ENCODE data around the gene RNASET2. TPM values are rescaled to one million over a fixed set of nuclear protein-coding genes. Genes with fewer than 3 reads are reported as not detected.
"Not testable (repeated sequence)": the region's sequence is repeated elsewhere in the genome, so short reads cannot be mapped to it uniquely, and the experiment has no call there.

RNASET2 gene
- total RNA-seq, 2 experiments from 2014 or later, result 69.2 to 70.2 TPM

DNA sequence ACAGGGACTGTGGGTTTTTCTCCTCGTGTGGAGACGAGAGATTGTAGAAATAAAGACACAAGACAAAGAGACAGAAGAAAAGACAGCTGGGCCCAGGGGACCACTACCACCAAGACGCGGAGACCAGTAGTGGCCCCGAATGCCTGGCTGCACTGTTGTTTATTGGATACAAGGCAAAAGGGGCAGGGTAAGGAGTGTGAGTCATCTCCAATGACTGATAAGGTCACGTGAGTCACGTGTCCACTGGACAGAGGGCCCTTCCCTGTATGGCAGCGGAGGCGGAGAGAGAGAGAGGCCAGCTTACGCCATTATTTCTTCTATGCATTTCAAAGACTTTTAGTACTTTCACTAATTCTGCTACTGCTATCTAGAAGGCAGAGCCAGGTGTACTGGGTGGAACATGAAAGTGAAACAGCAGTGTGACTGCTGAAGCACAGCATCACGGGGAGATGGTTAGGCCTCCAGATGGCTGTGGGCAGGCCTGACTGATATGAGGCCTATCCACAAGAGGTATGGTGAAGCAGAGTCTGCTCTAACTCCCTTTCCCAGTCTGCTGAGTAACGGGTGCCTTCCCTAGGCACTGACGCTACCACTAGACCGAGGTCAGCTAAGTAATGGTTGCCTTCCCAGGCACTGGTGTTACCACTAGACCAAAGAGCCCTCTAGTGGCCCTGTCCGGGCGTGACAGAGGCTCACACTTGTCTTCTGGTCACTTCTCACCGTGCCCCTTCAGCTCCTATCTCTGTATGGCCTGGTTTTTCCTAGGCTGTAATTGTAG is 5.3 kb downstream of the RNASET2 start:
- H3K36me3 Mint-ChIP-seq (ENCODE audit: low read depth), result peaks cover 54% of the 10 kb centered on the region
- H3K9me3 Mint-ChIP-seq, H3K27me3 Mint-ChIP-seq: not testable (repeated sequence)
- ATAC-seq, result peak; percentile 89
- H3K4me3 Mint-ChIP-seq, result peak overlapping the region; percentile 42
- peak overlapping the region; percentile 79 for H3K27ac Mint-ChIP-seq
- peaks cover 56% of the 10 kb centered on the region for H3K4me1 Mint-ChIP-seq (ENCODE audit: low read depth)
- TF ChIP-seq, protein P1, sequence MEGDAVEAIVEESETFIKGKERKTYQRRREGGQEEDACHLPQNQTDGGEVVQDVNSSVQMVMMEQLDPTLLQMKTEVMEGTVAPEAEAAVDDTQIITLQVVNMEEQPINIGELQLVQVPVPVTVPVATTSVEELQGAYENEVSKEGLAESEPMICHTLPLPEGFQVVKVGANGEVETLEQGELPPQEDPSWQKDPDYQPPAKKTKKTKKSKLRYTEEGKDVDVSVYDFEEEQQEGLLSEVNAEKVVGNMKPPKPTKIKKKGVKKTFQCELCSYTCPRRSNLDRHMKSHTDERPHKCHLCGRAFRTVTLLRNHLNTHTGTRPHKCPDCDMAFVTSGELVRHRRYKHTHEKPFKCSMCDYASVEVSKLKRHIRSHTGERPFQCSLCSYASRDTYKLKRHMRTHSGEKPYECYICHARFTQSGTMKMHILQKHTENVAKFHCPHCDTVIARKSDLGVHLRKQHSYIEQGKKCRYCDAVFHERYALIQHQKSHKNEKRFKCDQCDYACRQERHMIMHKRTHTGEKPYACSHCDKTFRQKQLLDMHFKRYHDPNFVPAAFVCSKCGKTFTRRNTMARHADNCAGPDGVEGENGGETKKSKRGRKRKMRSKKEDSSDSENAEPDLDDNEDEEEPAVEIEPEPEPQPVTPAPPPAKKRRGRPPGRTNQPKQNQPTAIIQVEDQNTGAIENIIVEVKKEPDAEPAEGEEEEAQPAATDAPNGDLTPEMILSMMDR (IDR thresholded peaks at IDR 0.05), result peak; percentile 66
- CTCF ChIA-PET, result interaction anchor here (0.5 to 3.1 kb wide), 8 partner anchors 13 to 400 kb away, joined by 3 to 13 read pairs (median 4); no protein-coding TSS in a partner anchor
- intact Hi-C loops (cut with micrococcal nuclease), result loop anchor here (2.0 kb wide), 1 partner anchor 164 kb away; no protein-coding TSS in a partner anchor
- peak; percentile 88 for DNase-seq
- POLR2A ChIA-PET, result interaction anchor here (0.7 to 1.2 kb wide), 3 partner anchors 23 to 43 kb away, joined by 3 to 4 read pairs (median 3); no protein-coding TSS in a partner anchor

DNA sequence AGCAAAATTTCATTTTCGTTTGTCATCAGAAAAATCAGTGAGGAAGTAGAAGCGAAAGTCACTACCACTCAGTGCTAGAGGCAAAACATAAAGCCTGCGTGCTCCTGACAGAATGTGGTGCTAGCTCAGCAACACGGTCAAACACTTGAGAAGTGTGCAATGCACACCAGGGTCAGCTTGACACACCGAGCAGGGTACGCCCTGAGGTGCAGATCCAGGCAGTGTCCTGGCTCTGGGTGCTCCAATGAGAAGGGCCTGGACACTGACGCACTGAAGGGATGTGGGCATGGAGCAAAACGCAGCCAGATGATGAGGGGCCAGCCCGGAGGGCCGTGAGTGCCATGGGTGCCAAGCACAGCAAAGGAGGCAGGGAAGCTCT is 5.9 kb downstream of the RNASET2 start:
- no peaks in the 10 kb centered on the region for H3K27me3 Mint-ChIP-seq
- intact Hi-C loops (cut with micrococcal nuclease), result loop anchor here (2.0 kb wide), 1 partner anchor 164 kb away; no protein-coding TSS in a partner anchor
- peaks cover 56% of the 10 kb centered on the region for H3K36me3 Mint-ChIP-seq (ENCODE audit: low read depth)
- POLR2A ChIA-PET, result interaction anchor here (1.1 to 1.2 kb wide), 2 partner anchors 22 to 43 kb away, joined by 3 to 4 read pairs; no protein-coding TSS in a partner anchor
- TF ChIP-seq, protein P1 (IDR thresholded peaks at IDR 0.05), result no peak
- H3K27ac Mint-ChIP-seq, result peak overlapping the region; percentile 79
- H3K4me3 Mint-ChIP-seq, result peak overlapping the region; percentile 42
- CTCF ChIA-PET, result interaction anchor here (0.8 to 3.1 kb wide), 5 partner anchors 13 to 110 kb away, joined by 3 to 13 read pairs (median 4); no protein-coding TSS in a partner anchor
- no peak for ATAC-seq
- peaks cover 56% of the 10 kb centered on the region for H3K4me1 Mint-ChIP-seq (ENCODE audit: low read depth)
- no peak for DNase-seq
- H3K9me3 Mint-ChIP-seq, result no peaks in the 10 kb centered on the region

DNA sequence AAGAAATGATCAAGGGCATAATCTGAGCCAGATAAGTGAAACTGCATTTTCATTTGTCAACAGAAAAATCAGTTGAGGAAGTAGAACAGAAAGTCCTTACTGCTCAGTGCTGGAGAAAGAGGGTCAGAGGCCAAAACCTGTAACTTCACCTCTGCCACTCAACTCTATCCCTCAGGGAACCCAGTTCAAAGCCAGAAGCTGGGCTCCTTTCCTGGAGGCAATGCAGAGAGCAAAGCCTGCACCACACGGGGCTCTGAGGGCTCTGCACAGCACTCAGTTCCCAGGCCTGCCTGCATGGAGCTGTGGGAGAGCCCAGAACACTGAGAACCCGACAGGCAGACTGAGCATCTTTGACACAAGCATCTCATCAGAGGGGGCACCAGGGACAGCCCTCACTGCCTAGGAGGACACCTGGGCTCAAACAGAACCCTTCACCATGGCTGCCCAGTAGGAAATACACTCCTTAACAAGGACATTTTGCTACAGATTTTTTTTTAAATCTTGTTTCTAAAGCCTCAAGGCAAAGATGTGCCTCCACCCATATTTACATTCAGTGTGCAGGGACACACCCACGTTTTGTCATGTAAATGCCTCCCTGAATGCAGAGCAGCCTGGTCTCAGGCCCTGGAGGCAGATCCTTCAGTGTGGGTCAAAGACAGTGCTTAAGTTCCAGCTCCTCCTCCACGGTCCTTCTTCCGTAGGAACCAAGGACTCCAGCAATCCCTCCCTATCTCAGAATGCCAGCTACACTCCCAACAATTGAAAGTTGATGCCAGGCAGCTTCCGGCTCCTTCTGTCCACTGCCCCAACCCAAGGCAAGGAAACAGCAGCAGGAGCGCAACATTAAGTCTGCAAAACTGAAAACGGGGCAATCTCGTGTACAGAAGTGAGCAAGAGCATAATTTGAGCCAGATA is 6.6 kb downstream of the RNASET2 start:
- POLR2A ChIA-PET, result interaction anchor here (1.1 to 1.2 kb wide), 2 partner anchors 22 to 42 kb away, joined by 3 to 4 read pairs; no protein-coding TSS in a partner anchor

DNA sequence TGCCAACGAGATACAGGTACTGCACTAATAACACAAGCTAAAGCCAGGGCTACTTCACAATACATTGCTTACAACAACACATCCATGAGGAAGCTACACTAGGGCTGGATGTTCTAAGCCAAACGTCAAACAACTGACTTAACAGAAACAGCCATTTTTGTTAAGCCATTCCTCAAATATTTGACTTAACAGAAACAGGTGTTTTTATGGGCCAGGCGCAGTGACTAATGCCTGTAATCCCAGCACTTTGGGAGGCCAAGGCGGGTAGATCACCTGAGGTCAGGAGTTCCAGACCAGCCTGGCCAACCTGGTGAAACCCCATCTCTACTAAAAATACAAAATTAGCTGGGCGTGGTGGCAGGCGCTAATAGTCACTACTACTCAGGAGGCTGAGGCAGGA is 7.6 kb downstream of the RNASET2 start:
- H3K27me3 Mint-ChIP-seq; ATAC-seq; DNase-seq; CTCF ChIA-PET; H3K4me3 Mint-ChIP-seq; intact Hi-C loops (cut with micrococcal nuclease); H3K27ac Mint-ChIP-seq; H3K9me3 Mint-ChIP-seq: not testable (repeated sequence)
- Mint-ChIP-seq H3K36me3 (ENCODE audit: low read depth) (peaks cover 52% of the 10 kb centered on the region), H3K4me1 (ENCODE audit: low read depth) (peaks cover 46% of the 10 kb centered on the region)
- POLR2A ChIA-PET, result interaction anchor here (0.9 kb wide), 1 partner anchor 8 kb away, joined by 3 read pairs; the partner anchor contains the start of gene RNASET2

More for the DNA sequence above, 6.6 kb downstream of the RNASET2 start:
- DNase-seq (no peak), ATAC-seq (no peak)
- TF ChIP-seq, protein P1 (IDR thresholded peaks at IDR 0.05), result no peak
- peak overlapping the region; percentile 79 for H3K27ac Mint-ChIP-seq
- H3K4me3 Mint-ChIP-seq, result peak overlapping the region; percentile 42
- peaks cover 52% of the 10 kb centered on the region for H3K4me1 Mint-ChIP-seq (ENCODE audit: low read depth)
- H3K36me3 Mint-ChIP-seq (ENCODE audit: low read depth), result peaks cover 56% of the 10 kb centered on the region
- intact Hi-C loops (cut with micrococcal nuclease), result loop anchor here (2.0 kb wide), 1 partner anchor 163 kb away; no protein-coding TSS in a partner anchor
- CTCF ChIA-PET, result interaction anchor here (0.8 to 3.1 kb wide), 3 partner anchors 12 to 39 kb away, joined by 3 to 13 read pairs (median 5); no protein-coding TSS in a partner anchor
- H3K27me3 Mint-ChIP-seq, result no peaks in the 10 kb centered on the region
- no peaks in the 10 kb centered on the region for H3K9me3 Mint-ChIP-seq

DNA sequence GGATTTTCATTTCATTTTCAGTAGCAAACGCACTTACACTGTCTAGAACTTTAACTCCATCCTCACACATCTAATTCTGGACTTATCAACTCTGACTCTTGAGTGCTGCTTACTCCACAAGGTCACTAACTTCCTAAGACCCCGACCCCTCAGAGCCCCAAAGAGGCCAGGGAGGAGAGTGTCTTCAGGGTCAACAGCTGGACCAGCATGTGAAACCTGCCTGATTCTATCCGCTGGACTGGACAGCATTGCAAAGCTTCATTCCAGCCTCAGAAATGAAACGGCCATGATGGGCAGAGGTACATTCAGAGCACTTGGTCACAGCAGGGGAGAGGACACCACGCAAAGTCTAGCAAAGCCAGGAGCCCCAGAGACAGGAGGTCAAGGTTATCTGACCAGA is 9.1 kb downstream of the RNASET2 start:
- Mint-ChIP-seq H3K27me3 (no peaks in the 10 kb centered on the region), H3K4me3 (no peak overlapping the region), H3K27ac (no peak overlapping the region), H3K36me3 (ENCODE audit: low read depth) (peaks cover 52% of the 10 kb centered on the region), H3K9me3 (no peaks in the 10 kb centered on the region), H3K4me1 (ENCODE audit: low read depth) (peaks cover 43% of the 10 kb centered on the region)
- TF ChIP-seq, protein P1 (IDR thresholded peaks at IDR 0.05), result no peak
- ChIA-PET CTCF (no interaction called here), POLR2A (interaction anchor here (0.9 kb wide), 1 partner anchor 9 kb away, joined by 3 read pairs; the partner anchor contains the start of gene RNASET2)
- DNase-seq (no peak), ATAC-seq (no peak)
- intact Hi-C loops (cut with micrococcal nuclease), result no loop called here
